HG02970 (cell line): ENCODE results near the gene GYG1.

Source experiments
- ATAC-seq: cut with Tn5 transposase; IDR thresholded peaks from one replicate; pipeline ENCODE4 v1.9.1; 2021; ENCODE audit warnings: mild to moderate bottlenecking, moderate library complexity, moderate number of reproducible peaks; ENCODE audit not compliant: unreplicated experiment, low FRiP score

GYG1 gene

DNA sequence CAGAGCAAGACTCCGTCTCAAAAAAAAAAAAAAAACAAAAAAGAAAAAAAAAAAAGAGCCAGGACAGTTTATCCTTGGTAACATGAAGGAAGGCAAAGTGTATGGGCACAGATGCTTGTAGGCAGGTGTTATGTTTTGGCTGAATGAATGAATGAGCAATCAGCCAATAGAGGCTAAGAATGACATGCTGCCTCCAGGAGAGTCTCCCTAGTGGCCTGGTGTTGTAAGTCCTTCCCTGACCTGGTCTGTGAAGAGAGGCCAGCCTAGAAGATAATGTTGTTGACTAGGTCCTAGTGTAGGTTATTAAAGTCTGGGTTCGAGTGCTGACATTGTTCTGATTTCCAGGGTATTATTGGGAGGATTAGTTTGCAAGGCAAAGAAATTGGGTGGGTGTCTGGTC, 24.9 kb downstream of the GYG1 start:
- no peak for ATAC-seq

- ATAC-seq: no peak
Measured at GRCh38 chr3:149016669-149017541, 25.6 kb downstream of the GYG1 start.

DNA sequence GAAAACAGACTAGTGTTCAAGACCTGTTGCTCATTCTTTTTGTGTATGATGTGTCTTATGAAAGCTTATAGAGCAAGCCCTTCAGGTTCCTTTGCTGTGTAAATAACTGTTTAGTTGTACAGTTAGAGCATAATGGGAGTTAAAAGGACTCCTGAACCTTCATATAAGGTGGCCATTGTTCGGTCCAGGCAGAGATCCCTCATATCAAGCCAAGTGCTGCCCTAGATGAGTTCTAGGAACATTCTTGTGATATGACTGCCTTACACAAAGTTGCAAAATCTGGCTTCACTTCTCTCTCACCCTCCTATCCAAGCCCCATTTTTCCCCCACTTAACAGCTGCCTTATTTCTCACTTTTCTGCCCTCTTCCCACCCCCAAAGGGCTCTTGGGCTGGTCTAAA, 26.9 kb downstream of the GYG1 start:
- no peak for ATAC-seq

- no peak for ATAC-seq
Measured at GRCh38 chr3:149019580-149019979, 28.2 kb downstream of the GYG1 start.

DNA sequence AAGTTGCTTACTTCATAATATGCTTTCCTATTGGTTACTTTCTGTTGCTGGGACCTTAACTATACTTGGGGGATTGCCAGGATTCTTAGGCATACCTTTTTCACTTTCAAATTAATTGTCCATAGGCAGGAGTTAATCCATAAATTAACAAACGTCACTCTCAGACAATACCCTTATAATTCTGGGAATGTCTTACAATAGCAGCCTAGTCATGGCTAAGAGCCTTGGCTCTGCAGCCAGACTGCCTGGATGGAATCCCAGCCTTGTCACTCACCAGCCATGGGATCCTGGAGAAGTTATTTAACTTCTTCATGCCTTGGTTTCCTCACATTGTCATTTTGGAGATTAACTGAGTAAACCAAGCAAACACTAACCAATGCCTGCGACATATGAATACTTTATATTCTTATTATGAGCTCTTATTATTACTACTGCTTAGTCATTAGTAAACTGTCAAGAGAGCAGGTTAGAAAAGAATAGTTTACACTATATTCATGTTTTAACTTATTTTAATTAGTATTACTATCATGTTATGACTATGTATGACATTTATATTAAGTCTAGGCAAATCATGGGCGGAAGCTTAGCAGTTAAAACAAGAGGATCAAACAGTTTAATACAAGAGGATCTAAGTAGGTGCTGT, 29.0 kb downstream of the GYG1 start:
- ATAC-seq: no peak

DNA sequence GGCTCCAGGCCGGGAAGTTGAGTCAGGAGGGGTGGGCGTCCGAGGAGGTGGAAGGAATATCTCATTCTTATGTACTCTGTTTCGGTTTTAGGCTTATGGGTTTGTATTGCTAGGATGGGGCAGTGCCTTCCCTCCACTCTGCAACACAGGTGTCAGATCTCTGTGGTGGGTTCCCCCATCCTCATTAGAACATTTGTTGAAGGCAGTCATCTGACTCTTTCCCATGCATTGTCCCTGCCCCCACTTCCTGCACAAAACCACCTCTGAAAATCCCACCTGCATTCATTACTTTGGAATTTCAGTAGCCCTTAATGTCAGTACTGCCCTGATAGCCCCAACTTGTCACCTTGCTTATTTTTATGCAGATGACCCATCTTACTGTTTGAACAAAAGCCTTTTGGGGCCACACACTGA, 29.5 kb downstream of the GYG1 start:
- no peak for ATAC-seq

DNA sequence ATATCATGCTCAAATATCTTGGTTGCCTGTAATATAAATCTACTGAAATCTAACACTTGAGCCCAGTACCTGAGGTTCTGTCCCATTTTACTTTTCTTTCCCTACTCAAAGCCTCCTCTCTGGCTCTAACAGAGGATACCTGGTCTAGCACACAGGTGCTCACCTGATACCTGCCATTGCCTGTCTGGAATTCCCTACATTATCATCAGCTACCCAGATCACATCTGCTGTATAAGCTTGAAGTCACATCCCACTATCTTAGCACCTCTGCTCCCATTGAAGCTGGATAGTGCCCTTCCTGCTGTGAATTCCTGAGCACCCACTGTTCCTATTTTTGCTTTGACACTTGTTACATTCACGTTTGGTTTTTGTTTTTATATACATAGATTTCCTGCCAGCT, 30.5 kb downstream of the GYG1 start:
- ATAC-seq: no peak

DNA sequence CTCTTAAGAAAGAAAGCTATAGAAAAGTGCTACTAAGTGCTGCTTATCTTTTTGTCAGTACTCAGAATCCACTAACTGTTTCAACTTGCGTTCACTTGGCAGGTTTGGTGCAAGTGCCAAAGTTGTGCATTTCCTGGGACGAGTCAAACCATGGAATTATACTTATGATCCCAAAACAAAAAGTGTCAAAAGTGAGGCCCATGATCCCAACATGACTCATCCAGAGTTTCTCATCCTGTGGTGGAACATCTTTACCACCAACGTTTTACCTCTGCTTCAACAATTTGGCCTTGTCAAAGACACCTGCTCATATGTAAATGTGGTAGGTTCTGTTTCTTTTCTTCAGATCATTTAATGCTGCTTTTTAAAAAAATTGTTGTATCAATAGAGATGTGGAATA, 32.6 kb downstream of the GYG1 start:
- no peak for ATAC-seq

DNA sequence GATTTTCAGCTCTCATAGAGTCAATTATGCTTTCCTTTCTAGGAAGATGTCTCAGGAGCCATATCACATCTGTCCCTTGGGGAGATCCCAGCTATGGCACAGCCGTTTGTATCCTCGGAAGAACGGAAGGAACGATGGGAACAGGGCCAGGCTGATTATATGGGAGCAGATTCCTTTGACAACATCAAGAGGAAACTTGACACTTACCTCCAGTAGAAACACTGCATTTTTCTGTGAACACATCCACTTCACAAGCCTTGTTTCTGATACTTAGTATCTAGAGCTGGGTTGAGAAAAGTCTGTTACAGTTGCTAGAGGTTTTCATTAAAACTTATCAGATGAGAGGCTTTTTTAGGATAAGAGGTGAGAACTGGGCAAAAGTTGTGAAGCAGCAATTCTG, 35.4 kb downstream of the GYG1 start:
- no peak for ATAC-seq

DNA sequence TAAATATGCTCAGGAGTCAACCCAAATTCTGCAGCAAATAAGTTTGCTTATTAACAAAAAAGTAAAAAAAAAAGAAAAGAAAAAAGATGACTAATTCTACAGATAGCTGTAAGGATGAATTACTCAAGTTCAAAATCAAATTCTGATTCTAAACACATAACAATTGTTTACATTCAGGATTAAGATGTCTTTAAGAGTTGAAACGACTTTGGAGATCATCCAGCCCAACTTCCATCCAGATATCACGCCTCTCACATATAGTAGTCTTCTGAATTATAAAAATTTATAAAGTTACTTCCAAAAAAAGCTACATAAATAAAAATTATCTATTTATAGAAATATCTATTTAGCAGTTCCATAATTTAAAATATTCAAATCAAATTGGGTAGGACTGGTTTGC, 39.8 kb downstream of the GYG1 start:
- ATAC-seq: no peak

DNA sequence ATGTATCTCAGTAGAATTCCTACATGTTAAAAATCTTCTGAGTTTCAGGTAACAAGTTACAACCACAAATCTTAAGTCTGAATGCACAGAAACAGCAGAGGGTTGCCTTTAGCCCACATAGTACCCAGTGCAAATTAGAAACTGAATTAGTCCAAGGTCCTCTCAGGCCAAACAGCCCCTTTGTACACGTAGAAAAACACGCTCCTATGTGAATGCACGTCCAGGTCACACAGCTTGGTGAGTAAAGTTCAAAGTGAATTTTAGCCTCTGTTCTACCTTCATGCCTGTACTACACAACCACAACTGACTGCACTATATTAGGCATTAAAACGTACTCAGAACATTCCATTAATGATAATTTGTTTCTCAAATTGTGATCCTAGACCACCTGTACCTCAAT, 46.3 kb downstream of the GYG1 start:
- no peak for ATAC-seq

- ATAC-seq: no peak
Measured at GRCh38 chr3:149038322-149038721, 47.0 kb downstream of the GYG1 start.

- ATAC-seq: peak; percentile 59
Measured at GRCh38 chr3:149042789-149043386, 51.5 kb downstream of the GYG1 start.

DNA sequence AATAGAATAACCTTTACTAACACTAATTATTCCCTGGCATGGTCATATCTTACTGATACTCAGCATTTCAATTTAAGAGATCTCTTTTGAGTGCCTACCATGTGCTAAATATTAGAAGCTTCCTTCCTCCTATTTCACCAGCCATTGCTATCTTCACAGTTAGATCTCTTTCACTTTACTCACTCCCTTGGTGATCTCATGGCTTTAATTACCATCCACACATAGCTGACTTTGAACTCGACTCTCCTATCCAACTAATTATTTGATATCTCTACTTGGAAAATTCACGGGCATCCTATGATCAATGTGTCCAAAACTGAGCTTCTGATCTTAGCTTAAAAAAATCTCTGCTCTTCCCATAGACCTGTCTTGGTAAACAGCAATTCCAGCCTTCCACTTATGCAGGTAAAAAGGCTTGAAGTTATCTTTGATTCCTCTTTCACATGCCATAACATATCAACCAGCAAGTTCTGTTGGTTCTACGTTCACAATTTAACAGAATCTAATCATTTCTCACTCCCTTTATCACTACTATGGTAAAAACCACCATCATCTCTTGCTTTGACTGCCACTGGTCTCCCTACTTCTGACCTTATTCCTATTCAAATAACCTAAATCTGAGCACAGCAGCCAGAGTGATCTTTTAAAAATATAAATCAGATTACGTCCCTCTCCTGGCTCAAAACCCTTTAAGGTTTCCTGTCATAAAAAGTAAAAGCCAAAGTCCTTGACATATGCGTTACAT, 53.2 kb downstream of the GYG1 start:
- ATAC-seq: no peak

GRCh38 chr3:149055575-149055974, 64.2 kb downstream of the GYG1 start:
- ATAC-seq: no peak

GRCh38 chr3:149058198-149058597, 66.9 kb downstream of the GYG1 start:
- ATAC-seq: no peak

DNA sequence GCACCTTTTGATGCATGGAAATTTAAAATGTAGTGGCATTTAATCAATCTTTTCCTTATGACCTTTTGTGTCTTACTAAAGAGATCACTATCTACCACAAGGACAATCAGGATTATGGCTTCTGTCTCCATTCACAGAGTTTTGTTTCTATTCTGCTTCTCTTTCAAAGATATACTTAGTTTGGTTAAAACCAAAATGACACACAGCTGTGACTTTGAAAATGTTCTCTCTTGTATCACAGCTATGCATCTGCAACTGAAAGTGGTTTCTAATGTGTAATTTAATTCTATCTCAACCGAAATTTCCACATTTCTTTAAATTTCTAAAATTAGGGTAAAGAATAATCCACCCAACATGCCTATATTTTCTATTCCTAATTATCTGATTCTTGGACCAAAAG, 67.3 kb downstream of the GYG1 start:
- no peak for ATAC-seq

DNA sequence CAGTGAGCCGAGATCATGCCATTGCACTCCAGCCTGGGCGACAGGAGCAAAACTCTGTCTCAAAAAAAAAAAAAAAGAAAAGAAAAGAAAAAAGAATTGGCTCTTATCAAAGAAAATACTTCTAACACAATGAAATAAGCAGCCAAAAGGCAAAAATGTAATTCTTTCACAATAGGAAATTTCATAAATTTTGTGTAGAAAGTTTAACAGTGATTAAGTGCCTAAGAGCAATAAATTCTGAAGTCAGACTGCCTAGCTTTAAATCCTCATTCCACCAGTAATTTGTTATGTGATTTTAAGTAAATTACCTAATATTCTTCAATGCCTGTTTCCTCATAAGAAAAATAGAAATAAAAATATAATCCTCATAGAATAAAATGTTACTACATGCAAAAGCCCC, 70.4 kb downstream of the GYG1 start:
- ATAC-seq: no peak

DNA sequence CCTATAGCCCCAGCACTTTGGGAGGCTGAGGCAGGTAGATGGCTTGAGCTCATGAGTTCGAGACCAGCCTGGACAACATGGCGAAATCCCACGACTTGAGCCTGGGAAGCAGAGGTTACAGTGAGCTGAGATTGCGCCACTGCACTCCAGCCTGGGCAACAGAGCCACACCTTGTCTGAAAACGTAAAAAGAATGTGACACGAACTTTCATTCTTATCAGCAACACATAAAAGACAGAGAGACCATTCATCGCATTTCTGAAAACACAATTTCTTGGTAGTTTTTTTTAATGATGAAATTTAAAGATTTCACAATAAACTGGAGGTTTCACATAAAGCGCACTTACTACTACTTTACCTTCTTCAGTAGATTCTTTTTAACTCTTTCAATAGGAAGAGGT, 76.5 kb downstream of the GYG1 start:
- no peak for ATAC-seq
